Renal pelvis (tissue), 4 donors: Measurements from ENCODE around the gene SBK1. TPM values are rescaled to one million over a fixed set of nuclear protein-coding genes. Genes with fewer than 3 reads are reported as not detected.
"Not testable (repeated sequence)": the region's sequence is repeated elsewhere in the genome, so short reads cannot be mapped to it uniquely, and the experiment has no call there.

Experiments used
- DNase-seq: peaks from one replicate; pipeline ENCODE4 v3.0.0-alpha.2; 2013
- polyA plus RNA-seq, 3 donors: library from polyadenylated mRNA; unstranded; fragments of 120-200 nt; gene quantifications; one replicate each; pipeline ENCODE4 v1.2.1, GENCODE V29; 2013; ENCODE audit not compliant: insufficient read length in 3 of 3

SBK1 gene
- polyA plus RNA-seq, 3 donors, result 19.7 to 23.7 (median 21.8) TPM

DNA sequence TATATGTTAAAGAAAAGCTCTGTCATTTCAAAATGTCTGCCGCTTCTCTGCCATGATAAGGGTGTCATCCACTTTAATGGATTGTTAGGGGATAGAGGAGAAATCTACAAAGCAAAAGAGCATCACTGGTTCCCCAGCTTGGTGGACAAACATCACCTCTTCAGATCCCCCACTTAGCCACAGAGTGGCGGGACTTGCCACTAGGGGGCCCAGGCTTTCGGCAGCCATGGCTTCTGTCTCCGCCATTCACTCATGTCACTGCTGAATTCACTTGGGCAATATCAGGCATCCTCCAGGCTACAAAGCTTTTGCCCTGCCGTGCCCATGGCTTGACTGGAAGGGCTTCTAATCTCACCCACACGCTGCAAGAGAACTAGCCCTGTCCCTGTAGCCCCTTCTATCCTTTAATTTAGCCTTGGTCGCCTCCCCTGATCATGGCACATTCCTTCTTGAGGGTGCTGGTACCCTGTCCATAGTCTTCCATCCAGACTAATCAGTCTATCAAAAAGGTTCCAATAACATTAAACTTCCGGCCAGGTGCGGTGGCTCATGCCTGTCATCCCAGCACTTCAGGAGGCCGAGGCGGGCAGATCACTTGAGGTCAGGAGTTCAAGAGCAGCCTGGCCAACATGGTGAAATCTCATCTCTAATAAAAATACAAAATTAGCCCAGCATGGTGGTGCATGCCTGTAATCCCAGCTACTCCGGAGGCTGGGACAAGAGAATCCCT, 34.7 kb downstream of the SBK1 start:
- DNase-seq, result peak; percentile 34

DNA sequence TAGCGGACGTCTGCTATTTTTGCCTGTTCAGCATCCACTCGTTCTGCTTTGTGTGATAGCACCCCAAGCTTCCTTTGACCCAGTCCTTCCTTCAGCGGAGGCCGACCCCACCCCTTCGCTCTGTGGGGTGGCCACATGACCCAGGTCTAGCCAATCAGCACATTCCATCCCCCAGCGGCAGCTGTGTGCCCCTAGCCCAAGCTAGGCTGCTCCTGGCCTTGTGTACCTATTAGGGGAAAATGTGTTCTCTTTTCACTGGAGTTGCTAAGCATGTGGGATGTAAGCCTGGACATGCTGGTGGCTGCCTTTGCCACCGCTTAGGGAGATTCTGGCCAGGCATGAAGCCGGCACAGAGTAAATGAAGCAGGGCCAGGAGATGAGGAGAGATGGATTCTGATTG, 37.9 kb downstream of the SBK1 start:
- not testable (repeated sequence) for DNase-seq

DNA sequence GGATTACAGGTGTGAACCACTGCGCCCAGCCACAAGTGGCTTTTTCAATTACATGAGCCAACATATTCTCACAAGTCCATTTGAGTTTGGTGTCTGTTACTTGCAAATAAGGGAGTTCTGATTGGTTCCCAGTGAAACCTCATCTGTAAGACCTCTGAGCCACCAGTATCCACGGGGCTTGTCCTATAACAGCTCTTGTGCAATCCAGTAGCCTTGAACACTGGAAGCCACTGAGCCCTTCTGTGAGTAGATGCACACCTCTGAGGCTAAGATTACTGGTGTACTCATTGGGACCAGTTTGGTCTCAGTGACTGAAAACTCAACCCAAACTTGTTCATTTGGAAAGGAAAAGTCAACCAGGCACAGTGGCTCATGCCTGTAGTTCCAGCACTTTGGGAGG, 38.7 kb downstream of the SBK1 start:
- not testable (repeated sequence) for DNase-seq

DNA sequence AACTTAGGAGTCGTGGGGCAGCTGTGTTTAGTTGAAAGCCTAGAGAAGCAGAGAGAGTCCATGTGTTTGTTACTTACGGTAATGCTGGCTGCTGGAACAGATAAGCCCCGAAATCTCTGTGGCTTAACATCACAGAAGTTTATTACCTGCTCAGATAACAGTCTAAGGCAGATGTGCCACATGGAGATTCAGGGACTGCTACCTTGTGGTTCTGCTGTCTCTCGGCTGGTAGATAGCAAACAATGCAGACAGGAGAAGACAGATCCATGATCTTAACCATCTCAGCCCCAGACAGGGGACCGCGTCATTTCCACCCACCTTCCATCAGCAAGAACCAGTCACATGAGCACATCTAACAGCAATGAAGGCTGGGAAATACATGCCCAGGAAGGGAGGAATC, 40.3 kb downstream of the SBK1 start:
- not testable (repeated sequence) for DNase-seq

DNA sequence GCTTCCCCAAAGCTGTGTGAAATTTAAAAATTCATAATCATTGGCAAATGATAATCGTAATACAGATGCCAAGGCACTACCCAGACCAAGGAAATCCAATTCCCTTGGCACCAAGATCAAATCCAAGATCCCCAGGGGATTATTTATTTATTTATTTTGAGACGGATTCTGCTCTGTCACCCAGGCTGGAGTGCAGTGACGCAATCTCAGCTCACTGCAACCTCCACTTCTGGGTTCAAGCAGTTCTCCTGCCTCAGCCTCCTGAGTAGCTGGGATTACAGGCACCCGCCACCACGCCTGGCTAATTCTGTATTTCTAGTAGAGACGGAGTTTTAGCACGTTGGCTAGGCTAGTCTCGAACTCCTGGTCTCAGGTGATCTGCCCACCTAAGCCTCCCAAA, 43.4 kb downstream of the SBK1 start:
- not testable (repeated sequence) for DNase-seq

DNA sequence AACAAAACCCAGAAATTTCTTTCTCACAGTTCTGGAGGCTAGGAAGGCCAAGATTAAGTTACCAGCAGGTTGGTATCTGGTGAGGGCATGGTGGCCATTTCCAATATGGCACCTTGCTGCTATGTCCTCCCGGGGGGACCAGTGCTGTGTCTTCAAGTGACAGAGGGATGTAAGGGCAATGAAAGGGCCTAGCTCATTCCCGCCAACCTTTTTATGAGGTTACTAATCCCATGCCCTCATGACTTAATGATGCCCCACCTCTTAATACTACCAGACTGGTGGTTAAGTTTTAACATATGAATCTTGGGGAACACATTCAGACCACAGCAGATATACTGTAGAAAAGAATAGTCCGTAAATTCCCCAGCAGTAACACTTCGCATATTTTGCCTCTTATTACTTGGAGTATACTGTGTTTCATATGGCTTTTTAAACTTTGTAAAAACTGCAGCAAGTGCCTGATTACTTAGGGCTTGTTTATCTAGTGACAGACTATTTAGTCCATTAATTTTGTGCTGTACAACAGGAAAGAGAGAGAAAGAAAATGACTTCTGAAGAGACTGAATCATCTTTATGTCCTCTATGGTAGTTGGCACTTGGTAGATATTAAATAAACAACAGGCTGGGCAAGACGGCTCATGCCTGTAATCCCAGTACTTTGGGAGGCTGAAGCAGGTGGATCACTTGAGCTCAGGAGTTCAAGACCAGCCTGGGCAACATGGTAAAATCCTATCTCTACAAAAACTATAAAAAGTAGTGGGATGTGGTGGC, 44.8 kb downstream of the SBK1 start:
- DNase-seq, result not testable (repeated sequence)

DNA sequence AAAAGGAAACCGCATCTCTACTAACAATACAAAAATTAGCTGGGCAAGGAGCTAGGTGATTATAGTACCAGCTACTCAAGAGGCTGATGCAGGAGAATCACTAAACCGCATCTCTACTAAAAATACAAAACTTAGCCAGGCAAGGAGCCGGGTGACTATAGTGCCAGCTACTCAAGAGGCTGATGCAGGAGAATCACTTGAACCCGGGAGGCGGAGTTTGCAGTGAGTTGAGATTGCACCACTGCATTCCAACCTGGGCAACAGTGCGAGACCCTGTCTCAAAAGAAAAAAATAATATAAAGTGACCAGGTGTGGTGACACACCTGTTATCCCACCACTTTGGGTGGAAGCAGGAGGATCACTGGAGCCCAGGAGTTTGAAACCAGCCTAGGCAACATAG, 45.9 kb downstream of the SBK1 start:
- not testable (repeated sequence) for DNase-seq

DNA sequence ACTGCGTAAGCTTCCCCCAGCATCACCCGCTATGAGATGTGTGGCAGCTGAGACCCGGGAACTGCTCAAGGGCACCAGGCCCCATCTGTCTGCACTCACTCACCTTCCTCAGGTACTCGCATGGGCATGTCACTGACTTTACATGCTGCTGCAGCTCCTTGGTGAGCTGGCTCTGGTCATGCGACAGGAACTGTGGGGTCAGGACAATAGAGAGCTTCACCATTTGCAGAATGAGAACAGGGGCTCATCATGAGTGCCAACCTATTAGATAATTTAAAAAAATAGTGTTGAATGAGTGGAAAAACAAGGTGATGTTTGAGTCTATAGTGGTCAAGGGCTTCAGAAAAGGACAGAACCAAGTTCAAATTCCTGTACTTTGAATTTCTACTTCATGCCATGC, 70.3 kb downstream of the SBK1 start:
- DNase-seq, result not testable (repeated sequence)

DNA sequence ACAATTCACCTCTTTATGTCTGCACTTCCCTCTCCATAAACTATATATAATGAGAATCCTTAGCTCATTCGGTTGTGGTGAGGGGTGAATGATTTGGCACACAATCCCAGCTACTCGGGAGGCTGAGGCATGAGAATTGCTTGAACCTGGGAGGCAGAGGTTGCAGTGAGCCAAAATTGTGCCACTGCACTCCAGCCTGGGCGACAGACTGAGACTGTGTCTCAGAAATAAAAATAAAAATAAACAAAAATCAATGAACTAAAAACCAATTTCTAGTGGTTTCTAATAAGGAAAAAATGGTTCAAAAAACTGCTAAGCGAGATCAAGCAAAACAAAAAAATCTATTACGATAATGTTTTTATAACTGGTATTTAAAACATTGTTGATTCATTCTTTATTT, 71.1 kb downstream of the SBK1 start, which contains the start of gene NPIPB6:
TSS of gene NPIPB6 (minus strand) at position 101 of the 400 bp plus-strand sequence. CDS start 686 bp downstream, outside the sequence.
- not testable (repeated sequence) for DNase-seq

DNA sequence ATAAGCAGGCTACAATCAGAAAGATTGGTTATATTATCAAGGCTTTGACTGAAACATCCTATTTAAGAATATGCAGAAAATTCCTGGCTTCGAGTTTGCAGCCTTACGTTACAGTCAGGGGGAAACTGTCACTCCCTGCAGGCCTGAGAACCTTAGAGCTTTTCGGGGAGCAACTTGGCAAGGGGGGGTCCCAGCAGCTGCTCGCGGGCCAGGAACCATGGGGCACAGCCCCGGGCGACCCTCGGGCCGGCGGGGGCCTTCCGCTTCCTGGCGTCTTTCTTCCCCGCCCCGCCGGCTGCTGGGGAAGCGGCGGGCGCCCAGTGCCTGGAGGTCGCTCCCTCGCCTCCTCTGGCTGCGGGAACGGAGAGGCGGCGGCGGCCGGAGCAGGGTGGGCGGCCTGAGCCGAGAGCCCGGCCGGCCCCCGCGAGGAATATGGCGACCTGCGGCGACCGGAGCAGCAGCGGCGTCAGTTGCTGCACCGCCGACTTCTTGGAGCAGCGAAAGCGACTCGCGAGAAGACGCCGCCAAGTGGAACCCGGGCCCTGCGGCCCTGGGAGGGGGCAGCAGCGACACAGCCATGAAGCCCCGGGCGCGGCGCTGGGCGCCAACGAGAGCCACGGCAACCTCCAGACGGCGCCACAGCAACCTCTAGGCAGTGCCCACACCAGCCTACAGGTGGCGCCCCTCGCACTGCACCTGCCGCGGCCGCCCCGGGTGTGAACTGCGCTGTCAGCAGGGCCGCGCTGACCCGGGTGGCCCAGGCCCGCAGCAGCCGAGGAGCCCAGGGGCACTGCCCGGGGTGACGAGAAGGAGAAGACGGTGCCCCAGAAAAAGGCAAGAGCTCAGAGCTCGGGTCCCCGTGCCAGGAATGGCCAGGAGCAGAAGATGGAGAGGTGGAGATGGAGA, 72.2 kb downstream of the SBK1 start:
- DNase-seq, result not testable (repeated sequence)

DNA sequence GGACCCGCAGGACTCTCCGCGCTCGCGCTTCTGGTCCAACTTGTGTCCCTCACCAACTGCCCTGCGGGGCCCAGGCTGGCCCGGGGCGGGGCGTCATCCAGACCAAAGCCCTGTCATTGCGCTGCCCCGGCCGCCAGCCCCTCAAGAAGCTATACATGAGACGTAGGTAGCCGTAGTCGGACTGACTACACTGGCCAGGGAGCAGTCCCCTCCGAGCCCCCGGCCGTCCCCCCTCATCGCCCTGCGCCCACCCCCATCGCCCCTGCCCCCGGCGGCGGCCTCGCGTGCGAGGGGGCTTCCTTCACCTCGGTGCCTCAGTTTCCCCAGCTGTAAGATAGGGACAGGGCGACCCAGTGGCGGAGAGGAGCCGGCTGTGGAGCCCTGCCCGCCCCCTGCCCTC, 75.6 kb downstream of the SBK1 start:
- not testable (repeated sequence) for DNase-seq

Other genes with a start within 250 kb of the SBK1 start
- gene GSG1L, start 228.8 kb upstream of the SBK1 start, polyA plus RNA-seq, result under 1 TPM; 0.41 to 0.91 (median 0.50) TPM
- 100 to 1,000 TPM in 1 of 3 donors, 10 to 100 TPM in 2; 79.8 to 103 (median 98.9) TPM for gene XPO6, start 80.6 kb upstream of the SBK1 start, polyA plus RNA-seq
- gene NPIPB6, start 71.0 kb downstream of the SBK1 start, polyA plus RNA-seq, result 1 to 10 TPM in 2 of 3 donors, under 1 TPM in 1; 0.67 to 3.8 (median 3.8) TPM
- gene EIF3CL, start 111.3 kb downstream of the SBK1 start, polyA plus RNA-seq, result 100 to 1,000 TPM in 2 of 3 donors, 10 to 100 TPM in 1; 92.4 to 139 (median 115) TPM
- gene NPIPB7, start 179.8 kb downstream of the SBK1 start, polyA plus RNA-seq, result under 1 TPM in 1 of 3 donors, not detected in 2; 0.84 TPM
- 10 to 100 TPM; 31.5 to 41.8 (median 37.9) TPM for gene CLN3, start 199.5 kb downstream of the SBK1 start, polyA plus RNA-seq
- under 1 TPM; 0.68 to 0.91 (median 0.87) TPM for gene APOBR, start 202.1 kb downstream of the SBK1 start, polyA plus RNA-seq
- not detected for gene IL27, start 214.3 kb downstream of the SBK1 start, polyA plus RNA-seq
- gene NUPR1, start 246.4 kb downstream of the SBK1 start, polyA plus RNA-seq, result 10 to 100 TPM in 1 of 3 donors, 1 to 10 TPM in 2; 6.4 to 10.6 (median 7.8) TPM